Fibroblast of lung (primary cell): ENCODE data around the gene CYP11A1.

Source experiments
- CTCF ChIP-seq, 2 donors: IDR thresholded peaks in 1 of 2; conservative IDR thresholded peaks in 1 of 2; 1 replicate in 1 of 2; 2 replicates in 1 of 2; pipeline ENCODE4 v1.5.1; 2011 to 2012; ENCODE audit warnings: low read length in 2 of 2, control low read depth in 1 of 2, inconsistent platforms in 1 of 2, low read depth in 1 of 2, mild to moderate bottlenecking in 1 of 2
- EZH2 ChIP-seq: IDR thresholded peaks from 2 replicates; pipeline ENCODE4 v1.5.1; 2012; ENCODE audit warnings: low read length, control low read depth, mild to moderate bottlenecking; ENCODE audit errors: missing control alignments

- TF ChIP-seq CTCF (conservative IDR thresholded peaks at IDR 0.05 in 1 of 2, IDR thresholded peaks at IDR 0.05 in 1 of 2; ENCODE audit: low read depth in 1 of 2, low read length in 2 of 2) (no peak), EZH2 (no peak)
Observed at GRCh38 chr15:74397239-74398068, 30.0 kb upstream of the CYP11A1 start.
